ENCODE measurements around the gene DNAJC8. TPM values are rescaled to one million over a fixed set of nuclear protein-coding genes. Genes with fewer than 3 reads are reported as not detected.

DNAJC8 gene
- total and polyA plus RNA-seq, 2 experiments from 2014 or later = 72.3 to 137 TPM

DNA sequence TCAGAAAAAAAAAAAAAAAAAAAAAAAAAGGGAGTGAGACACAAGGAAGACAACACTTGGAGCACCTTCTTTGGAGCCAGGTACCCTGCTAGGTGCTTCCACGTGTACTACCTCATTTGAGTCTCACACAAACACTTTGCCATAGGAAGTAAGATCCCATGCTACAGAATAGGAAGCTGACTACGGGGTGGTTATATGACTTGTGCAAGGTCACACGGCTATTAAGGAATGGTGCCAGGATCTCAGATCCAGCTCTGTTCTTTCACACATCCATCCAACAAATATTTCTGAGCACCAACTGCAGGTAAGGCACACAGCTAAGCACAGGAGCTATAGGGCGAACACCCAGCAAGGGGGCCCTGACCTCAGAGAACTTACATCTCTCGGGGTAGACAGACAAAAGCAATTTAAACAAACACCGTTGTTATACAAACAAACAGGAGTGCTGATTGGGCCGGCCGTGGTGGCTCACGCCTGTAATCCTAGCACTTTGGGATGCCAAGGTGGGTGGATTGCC is 78.7 kb downstream of the DNAJC8 start:
- TF ChIP-seq, protein P1, sequence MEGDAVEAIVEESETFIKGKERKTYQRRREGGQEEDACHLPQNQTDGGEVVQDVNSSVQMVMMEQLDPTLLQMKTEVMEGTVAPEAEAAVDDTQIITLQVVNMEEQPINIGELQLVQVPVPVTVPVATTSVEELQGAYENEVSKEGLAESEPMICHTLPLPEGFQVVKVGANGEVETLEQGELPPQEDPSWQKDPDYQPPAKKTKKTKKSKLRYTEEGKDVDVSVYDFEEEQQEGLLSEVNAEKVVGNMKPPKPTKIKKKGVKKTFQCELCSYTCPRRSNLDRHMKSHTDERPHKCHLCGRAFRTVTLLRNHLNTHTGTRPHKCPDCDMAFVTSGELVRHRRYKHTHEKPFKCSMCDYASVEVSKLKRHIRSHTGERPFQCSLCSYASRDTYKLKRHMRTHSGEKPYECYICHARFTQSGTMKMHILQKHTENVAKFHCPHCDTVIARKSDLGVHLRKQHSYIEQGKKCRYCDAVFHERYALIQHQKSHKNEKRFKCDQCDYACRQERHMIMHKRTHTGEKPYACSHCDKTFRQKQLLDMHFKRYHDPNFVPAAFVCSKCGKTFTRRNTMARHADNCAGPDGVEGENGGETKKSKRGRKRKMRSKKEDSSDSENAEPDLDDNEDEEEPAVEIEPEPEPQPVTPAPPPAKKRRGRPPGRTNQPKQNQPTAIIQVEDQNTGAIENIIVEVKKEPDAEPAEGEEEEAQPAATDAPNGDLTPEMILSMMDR (IDR thresholded peaks at IDR 0.05; ENCODE audit: low read depth, low read length) = no peak
- Histone ChIP-seq H3K4me3 (no peak overlapping the region), H3K27ac (no peak overlapping the region), H3K27me3 (no peaks in the 10 kb centered on the region), H3K4me1 (ENCODE audit: low read depth) (no peaks in the 10 kb centered on the region), H3K36me3 (no peaks in the 10 kb centered on the region), H3K9me3 (ENCODE audit: low read depth) (no peaks in the 10 kb centered on the region)
- DNase-seq (ENCODE audit: low read depth in 1 of 2, low spot score in 1 of 2) = no peak

Other genes starting within 250 kb of the DNAJC8 start
- 17.6 and 21.7 TPM in 2 replicates for gene EYA3, start 144.4 kb downstream of the DNAJC8 start, total RNA-seq
- 15.6 and 19.2 TPM in 2 replicates for gene EYA3, start 144.4 kb downstream of the DNAJC8 start, polyA plus RNA-seq
- 0.07 and 0.09 TPM in 2 replicates for gene PTAFR, start 56.3 kb downstream of the DNAJC8 start, total RNA-seq
- not detected in 2 replicates for gene PTAFR, start 56.3 kb downstream of the DNAJC8 start, polyA plus RNA-seq
- gene ATP5IF1, start 3.1 kb upstream of the DNAJC8 start, total RNA-seq = 1,032 and 1,070 TPM in 2 replicates
- gene ATP5IF1, start 3.1 kb upstream of the DNAJC8 start, polyA plus RNA-seq = 966 and 1,056 TPM in 2 replicates
- 22.3 and 24.6 TPM in 2 replicates for gene SESN2, start 26.5 kb upstream of the DNAJC8 start, total RNA-seq
- gene SESN2, start 26.5 kb upstream of the DNAJC8 start, polyA plus RNA-seq = 24.5 and 24.8 TPM in 2 replicates
- gene MED18, start 96.0 kb upstream of the DNAJC8 start, total RNA-seq = 11.5 and 14.9 TPM in 2 replicates
- gene MED18, start 96.0 kb upstream of the DNAJC8 start, polyA plus RNA-seq = 14.1 and 17.6 TPM in 2 replicates
- 13.5 and 14.8 TPM in 2 replicates for gene PHACTR4, start 136.7 kb upstream of the DNAJC8 start, total RNA-seq
- 27.1 TPM in 2 replicates for gene PHACTR4, start 136.7 kb upstream of the DNAJC8 start, polyA plus RNA-seq